Esophagus muscularis mucosa (tissue), 4 donors: ENCODE data around the gene DDX23.

Source experiments
- CTCF ChIP-seq, 3 experiments: fragments of 200-600 bp in 2 of 3; fragments of 450-650 bp in 1 of 3; sonication (generic) in 2 of 3; IDR thresholded peaks; one replicate each; pipeline ENCODE4 v1.5.1; 2017 to 2019; ENCODE audit warnings: antibody characterized with exemption in 3 of 3, mild to moderate bottlenecking in 2 of 3, moderate library complexity in 1 of 3
- EP300 ChIP-seq: sonication (generic); formaldehyde crosslinking; IDR thresholded peaks from one replicate; pipeline ENCODE4 v1.6.1; 2017; ENCODE audit warnings: antibody characterized with exemption
- POLR2A ChIP-seq: fragments of 450-650 bp; IDR thresholded peaks from one replicate; pipeline ENCODE4 v1.6.1; 2017; ENCODE audit warnings: antibody characterized with exemption, moderate library complexity, mild to moderate bottlenecking, low read depth
- POLR2AphosphoS5 ChIP-seq, 2 donors: sonication (generic); formaldehyde crosslinking; IDR thresholded peaks; one replicate each; pipeline ENCODE4 v1.6.1; 2017; ENCODE audit warnings: antibody characterized with exemption in 2 of 2

- TF ChIP-seq EP300 (no peak), CTCF (IDR thresholded peaks at IDR 0.05) (no peak), POLR2A (no peak), POLR2AphosphoS5 (IDR thresholded peaks at IDR 0.05) (no peak)
These were observed 49.3 kb upstream of the DDX23 start for GRCh38 chr12:48901278-48901677.
